Measurements from ENCODE around the gene EIF2B4. TPM values are rescaled to one million over a fixed set of nuclear protein-coding genes. Genes with fewer than 3 reads are reported as not detected.

EIF2B4 gene
- total and polyA plus RNA-seq, 2 of the 13 experiments (the other 11 are each of a cell fraction or from before 2014, with no cell fraction given) = 91.5 to 96.4 TPM

DNA sequence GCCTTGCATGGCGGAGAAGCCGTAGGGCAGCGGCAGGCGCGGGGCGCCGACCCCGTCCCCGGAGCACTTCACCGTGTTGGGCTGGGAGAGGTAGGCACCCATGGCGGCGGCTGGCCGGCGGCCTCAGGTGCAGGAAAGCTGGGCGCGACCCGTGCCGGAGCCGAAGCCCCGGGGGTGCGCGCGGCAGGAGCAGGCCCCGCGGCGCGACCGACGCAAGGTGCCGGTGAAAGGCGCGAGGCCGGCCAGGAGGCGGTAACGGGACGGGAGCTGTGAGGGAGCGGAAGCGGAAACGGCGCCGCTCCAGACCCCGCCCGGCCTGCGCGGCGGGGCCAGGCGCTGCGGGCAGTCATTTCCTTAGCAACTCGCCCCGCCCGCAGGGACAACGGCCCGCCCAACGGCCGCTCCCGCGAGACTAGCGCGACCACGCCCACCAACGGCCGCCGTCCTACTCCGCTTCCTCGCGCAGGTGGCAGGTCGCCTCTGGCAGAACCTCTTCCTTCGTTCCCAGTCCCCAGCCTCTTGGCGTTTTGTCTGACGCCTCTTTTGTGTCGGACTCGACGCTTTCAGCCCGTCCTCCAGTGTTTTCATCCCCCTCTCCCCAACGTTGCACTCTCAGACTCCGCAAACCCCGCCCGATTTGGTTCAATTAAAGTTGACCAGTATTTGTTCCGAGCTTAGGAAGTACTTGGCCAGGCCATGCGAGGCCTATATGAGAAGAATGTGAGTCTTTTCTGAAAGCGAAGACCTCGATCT is 39.4 kb upstream of the EIF2B4 start, which contains the start of gene PPM1G (continued):
- TF ChIP-seq STAT6 (CRISPR knock-in tag; IDR thresholded peaks at IDR 0.05; ENCODE audit: borderline replicate concordance) = no peak
- TF ChIP-seq STAG1 (CRISPR knock-in tag; IDR thresholded peaks at IDR 0.05) = 0 out of 2 replicates have a peak, but pooled peaks have one; percentile 4
- TF ChIP-seq PAXIP1 (CRISPR knock-in tag; conservative IDR thresholded peaks at IDR 0.05) = 0 out of 2 replicates have a peak, but pooled peaks have one; percentile 53
- peak; percentile 84 for TF ChIP-seq GZF1 (CRISPR knock-in tag; IDR thresholded peaks at IDR 0.05)
- TF ChIP-seq, protein P1, sequence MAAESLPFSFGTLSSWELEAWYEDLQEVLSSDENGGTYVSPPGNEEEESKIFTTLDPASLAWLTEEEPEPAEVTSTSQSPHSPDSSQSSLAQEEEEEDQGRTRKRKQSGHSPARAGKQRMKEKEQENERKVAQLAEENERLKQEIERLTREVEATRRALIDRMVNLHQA (CRISPR knock-in tag; IDR thresholded peaks at IDR 0.05) = no peak
- peak; percentile 91; the same call in 1 of the 2 replicates for TF ChIP-seq AHR (CRISPR knock-in tag; IDR thresholded peaks at IDR 0.05)
- TF ChIP-seq HNRNPLL (IDR thresholded peaks at IDR 0.05; ENCODE audit: low read depth, low read length, poor library complexity, severe bottlenecking) = peak; percentile 90
- TF ChIP-seq FOXP1 (IDR thresholded peaks at IDR 0.05) = no peak
- peak; percentile 13; the same call in 1 of the 2 replicates for TF ChIP-seq FOXP1 (CRISPR knock-in tag; IDR thresholded peaks at IDR 0.05)
- peak; percentile 36; the same call in 1 of the 2 replicates for TF ChIP-seq ARHGAP35 (CRISPR knock-in tag; IDR thresholded peaks at IDR 0.05; ENCODE audit: borderline replicate concordance)
- TF ChIP-seq ZUFSP (CRISPR knock-in tag; IDR thresholded peaks at IDR 0.05; ENCODE audit: borderline replicate concordance) = no peak
- peak; percentile 19; the same call in 1 of the 2 replicates for TF ChIP-seq ZNF839 (CRISPR knock-in tag; IDR thresholded peaks at IDR 0.05; ENCODE audit: borderline replicate concordance)
- peak; percentile 94; the same call in 1 of the 2 replicates for TF ChIP-seq YEATS2 (CRISPR knock-in tag; IDR thresholded peaks at IDR 0.05; ENCODE audit: borderline replicate concordance)
- peak; percentile 64 for TF ChIP-seq ZSCAN31 (CRISPR knock-in tag; IDR thresholded peaks at IDR 0.05; ENCODE audit: low read depth)
- TF ChIP-seq SYNCRIP (IDR thresholded peaks at IDR 0.05; ENCODE audit: insufficient read depth, low read depth, low read length) = no peak
- TF ChIP-seq NR3C1 (CRISPR knock-in tag; IDR thresholded peaks at IDR 0.05) = no peak
- TF ChIP-seq, protein P2, sequence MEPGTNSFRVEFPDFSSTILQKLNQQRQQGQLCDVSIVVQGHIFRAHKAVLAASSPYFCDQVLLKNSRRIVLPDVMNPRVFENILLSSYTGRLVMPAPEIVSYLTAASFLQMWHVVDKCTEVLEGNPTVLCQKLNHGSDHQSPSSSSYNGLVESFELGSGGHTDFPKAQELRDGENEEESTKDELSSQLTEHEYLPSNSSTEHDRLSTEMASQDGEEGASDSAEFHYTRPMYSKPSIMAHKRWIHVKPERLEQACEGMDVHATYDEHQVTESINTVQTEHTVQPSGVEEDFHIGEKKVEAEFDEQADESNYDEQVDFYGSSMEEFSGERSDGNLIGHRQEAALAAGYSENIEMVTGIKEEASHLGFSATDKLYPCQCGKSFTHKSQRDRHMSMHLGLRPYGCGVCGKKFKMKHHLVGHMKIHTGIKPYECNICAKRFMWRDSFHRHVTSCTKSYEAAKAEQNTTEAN (CRISPR knock-in tag; conservative IDR thresholded peaks at IDR 0.05) = peak; percentile 75; the same call in 1 of the 2 replicates
- no peak for TF ChIP-seq SCMH1 (CRISPR knock-in tag; IDR thresholded peaks at IDR 0.05; ENCODE audit: borderline replicate concordance)
- TF ChIP-seq POLR2AphosphoS5 (IDR thresholded peaks at IDR 0.05; ENCODE audit: low read depth, low read length) = peak; percentile 99
